ENCODE results near the gene CIAO2B.
A peak's percentile ranks its signal among the peaks of the same experiment; 100 is the strongest.

The CIAO2B gene

GRCh38 chr16:66919569-66920298 is 14.5 kb downstream of the CIAO2B start:
- no peak for DNase-seq (ENCODE audit: low read depth)

- no peak for DNase-seq (ENCODE audit: low read depth)
These were observed 15.2 kb downstream of the CIAO2B start, which contains the start of gene CDH16 for GRCh38 chr16:66918803-66919568. CDH16 (minus strand) TSS chr16:66918885; CDS start chr16:66918065, 820 bp downstream.

- DNase-seq (ENCODE audit: low read depth), result no peak
These were observed 15.8 kb downstream of the CIAO2B start for GRCh38 chr16:66918355-66918754.

- no peak for DNase-seq (ENCODE audit: low read depth)
These were observed 16.5 kb downstream of the CIAO2B start for GRCh38 chr16:66917741-66918140.

GRCh38 chr16:66916518-66916917 is 17.7 kb downstream of the CIAO2B start:
- no peak for DNase-seq (ENCODE audit: low read depth)

GRCh38 chr16:66915041-66915440 is 19.2 kb downstream of the CIAO2B start:
- DNase-seq (ENCODE audit: low read depth), result no peak

GRCh38 chr16:66914541-66914940 is 19.7 kb downstream of the CIAO2B start:
- no peak for DNase-seq (ENCODE audit: low read depth)

- DNase-seq (ENCODE audit: low read depth), result no peak
These were observed 20.5 kb downstream of the CIAO2B start for GRCh38 chr16:66913711-66914110.

- no peak for DNase-seq (ENCODE audit: low read depth)
These were observed 21.1 kb downstream of the CIAO2B start for GRCh38 chr16:66913081-66913480.

GRCh38 chr16:66911801-66912200 is 22.4 kb downstream of the CIAO2B start:
- no peak for DNase-seq (ENCODE audit: low read depth)

- peak; percentile 47 for DNase-seq (ENCODE audit: low read depth)
These were observed 23.1 kb downstream of the CIAO2B start for GRCh38 chr16:66911112-66911511.

- DNase-seq (ENCODE audit: low read depth), result no peak
These were observed 23.8 kb downstream of the CIAO2B start for GRCh38 chr16:66910175-66910940.

GRCh38 chr16:66908762-66909559 is 25.2 kb downstream of the CIAO2B start:
- no peak for DNase-seq (ENCODE audit: low read depth)

- no peak for DNase-seq (ENCODE audit: low read depth)
These were observed 26.1 kb downstream of the CIAO2B start for GRCh38 chr16:66908116-66908515.

- no peak for DNase-seq (ENCODE audit: low read depth)
These were observed 27.0 kb downstream of the CIAO2B start for GRCh38 chr16:66906916-66907836.

- DNase-seq (ENCODE audit: low read depth), result no peak
These were observed 28.3 kb downstream of the CIAO2B start for GRCh38 chr16:66905633-66906539.

- DNase-seq (ENCODE audit: low read depth), result no peak
These were observed 29.2 kb downstream of the CIAO2B start for GRCh38 chr16:66904846-66905632.

- DNase-seq (ENCODE audit: low read depth), result no peak
These were observed 29.8 kb downstream of the CIAO2B start for GRCh38 chr16:66904428-66904845.
